Activated CD4-positive, CD25-positive, alpha-beta regulatory T cell treated with anti-CD3 and anti-CD28 coated beads, Interleukin-2, amount 50 U/mL, for 24 hours (primary cell): ENCODE results near the gene TRIM25.
"Not testable (repeated sequence)": the region's sequence is repeated elsewhere in the genome, so short reads cannot be mapped to it uniquely, and the experiment has no call there.

Source experiments
- ATAC-seq, 2 donors: fragments of 150-1000 bp; cut with Tn5 transposase; one replicate each; pipeline ENCODE4 v1.10.0; 2021; ENCODE audit warnings: mild to moderate bottlenecking in 1 of 2, moderate library complexity in 1 of 2

The TRIM25 gene

GRCh38 chr17:56913867-56914580 is at the start of gene TRIM25:
Gene TRIM25 (minus strand): TSS chr17:56914049. CDS start chr17:56913988, 61 bp downstream.
- ATAC-seq: peak; percentile 77 to 80

GRCh38 chr17:56960596-56961538 is 47.0 kb upstream of the TRIM25 start, which contains the start of gene COIL:
Gene COIL (minus strand): TSS chr17:56961050. CDS start chr17:56961019, 31 bp downstream.
- peak; percentile 97 to 98 for ATAC-seq

GRCh38 chr17:56956992-56957391 is 43.1 kb upstream of the TRIM25 start:
- no peak for ATAC-seq

GRCh38 chr17:56949595-56949994 is 35.7 kb upstream of the TRIM25 start:
- ATAC-seq: no peak

- ATAC-seq: no peak
These were observed 34.6 kb upstream of the TRIM25 start for GRCh38 chr17:56948491-56948890.

GRCh38 chr17:56947741-56948140 is 33.9 kb upstream of the TRIM25 start:
- no peak for ATAC-seq

GRCh38 chr17:56945938-56946505 is 32.2 kb upstream of the TRIM25 start:
- no peak for ATAC-seq

GRCh38 chr17:56943505-56944125 is 29.8 kb upstream of the TRIM25 start:
- peak; percentile 63 to 73 for ATAC-seq

GRCh38 chr17:56939869-56940484 is 26.1 kb upstream of the TRIM25 start:
- peak; percentile 41 to 48 for ATAC-seq

- not testable (repeated sequence) for ATAC-seq
These were observed 24.4 kb upstream of the TRIM25 start for GRCh38 chr17:56938206-56938605.

GRCh38 chr17:56937687-56938086 is 23.8 kb upstream of the TRIM25 start:
- ATAC-seq: no peak

GRCh38 chr17:56936697-56937322 is 23.0 kb upstream of the TRIM25 start:
- no peak for ATAC-seq

GRCh38 chr17:56935461-56935860 is 21.6 kb upstream of the TRIM25 start:
- ATAC-seq: no peak

- ATAC-seq: no peak
These were observed 20.4 kb upstream of the TRIM25 start for GRCh38 chr17:56934280-56934679.

- no peak for ATAC-seq
These were observed 20.0 kb upstream of the TRIM25 start for GRCh38 chr17:56933868-56934267.

GRCh38 chr17:56933151-56933745 is 19.4 kb upstream of the TRIM25 start:
- no peak for ATAC-seq

GRCh38 chr17:56930739-56931337 is 17.0 kb upstream of the TRIM25 start:
- ATAC-seq: no peak

GRCh38 chr17:56929362-56929969 is 15.6 kb upstream of the TRIM25 start:
- ATAC-seq: no peak

GRCh38 chr17:56928586-56928985 is 14.7 kb upstream of the TRIM25 start:
- no peak for ATAC-seq

GRCh38 chr17:56926704-56927103 is 12.9 kb upstream of the TRIM25 start:
- no peak for ATAC-seq

GRCh38 chr17:56926270-56926669 is 12.4 kb upstream of the TRIM25 start:
- no peak for ATAC-seq
